Measurements from ENCODE around the gene ADAP1. TPM values are rescaled to one million over a fixed set of nuclear protein-coding genes. Genes with fewer than 3 reads are reported as not detected.
A peak's percentile ranks its signal among the peaks of the same experiment; 100 is the strongest.

ADAP1 gene
- total RNA-seq, 1 donor from 2014 or later: 0.30 TPM

DNA sequence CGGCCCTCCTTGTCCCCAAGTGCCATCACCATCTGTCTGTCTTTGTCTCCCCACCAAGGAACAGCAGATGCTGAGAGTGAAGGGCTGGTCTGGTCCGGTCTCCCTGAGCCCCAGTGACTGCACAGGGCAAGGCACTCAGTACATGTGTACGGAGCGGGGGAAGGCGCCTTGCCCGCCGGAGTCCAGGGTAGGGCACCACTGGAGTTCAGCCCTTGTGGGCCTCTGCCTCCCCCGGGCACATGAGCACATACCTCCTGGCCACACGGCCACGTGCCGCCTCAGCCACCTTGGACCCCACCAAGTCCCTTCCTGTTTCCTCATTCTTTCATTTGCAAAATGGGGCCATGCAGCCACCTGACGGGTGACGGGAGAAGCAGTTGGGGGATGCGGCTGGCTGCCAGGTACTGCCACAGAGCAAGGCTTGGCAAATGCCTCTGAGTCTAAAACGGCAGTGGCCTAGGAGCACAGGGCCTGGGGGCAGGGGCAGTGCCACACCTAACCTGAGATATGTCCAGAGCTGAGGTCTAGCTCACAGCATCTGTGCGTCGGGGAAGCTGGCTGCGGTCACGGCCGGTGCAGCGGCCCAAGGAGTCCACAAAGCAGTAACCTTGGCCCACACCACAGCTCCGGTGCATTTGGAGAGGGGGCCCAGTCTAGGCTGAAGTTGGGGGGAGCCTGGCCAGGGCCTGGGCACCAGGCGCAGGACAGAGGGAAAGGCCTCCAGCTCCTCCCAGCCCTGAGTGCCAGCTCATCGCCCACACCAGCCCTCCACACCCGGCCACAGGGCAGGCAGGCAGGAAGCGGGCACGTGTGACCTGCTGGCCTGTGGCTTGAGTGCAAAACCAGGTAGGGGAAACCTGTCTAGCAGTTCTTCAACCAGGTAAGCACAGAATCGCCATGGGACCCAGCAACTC, 5.2 kb downstream of the ADAP1 start:
- Histone ChIP-seq H3K79me2 (ENCODE audit: low read depth) (no peaks in the 10 kb centered on the region), H3F3A (ENCODE audit: low read depth) (no peaks in the 10 kb centered on the region), H3K27ac (no peak overlapping the region), H3K9me3 (ENCODE audit: low read depth) (no peaks in the 10 kb centered on the region), H2AFZ (replicated peaks) (no peak overlapping the region), H3K36me3 (no peaks in the 10 kb centered on the region), H3K4me1 (peaks cover 5% of the 10 kb centered on the region), H4K20me1 (ENCODE audit: low read depth) (peaks cover 14% of the 10 kb centered on the region), H3K4me2 (no peak overlapping the region), H3K9ac (no peak overlapping the region), H3K27me3 (peaks cover 30% of the 10 kb centered on the region), H3K4me3 (no peak overlapping the region)
- no peaks in the 10 kb centered on the region for H3K9me3 Mint-ChIP-seq
- peak overlapping the region; percentile 79 for H3K27ac Mint-ChIP-seq
- H3K4me3 Mint-ChIP-seq: no peak overlapping the region
- H3K27me3 Mint-ChIP-seq (ENCODE audit: insufficient read depth, low read depth): peaks cover 13% of the 10 kb centered on the region
- DNase-seq (ENCODE audit: low spot score): no peak
- TF ChIP-seq CTCF (IDR thresholded peaks at IDR 0.05): no peak
- no peak for TF ChIP-seq EZH2phosphoT487 (IDR thresholded peaks at IDR 0.05)
- no peak for TF ChIP-seq EZH2 (IDR thresholded peaks at IDR 0.05)
- H3K4me1 Mint-ChIP-seq: no peaks in the 10 kb centered on the region
- no peaks in the 10 kb centered on the region for H3K36me3 Mint-ChIP-seq

GRCh38 chr7:947391-948210, 6.9 kb downstream of the ADAP1 start:
- no peak overlapping the region for H3K4me3 ChIP-seq
- H3K36me3 ChIP-seq: no peaks in the 10 kb centered on the region
- H3K4me1 Mint-ChIP-seq: no peaks in the 10 kb centered on the region
- no peak overlapping the region for H2AFZ ChIP-seq (replicated peaks)
- no peak overlapping the region for H3K27ac ChIP-seq
- no peak overlapping the region for H3K27ac Mint-ChIP-seq
- H3K9me3 ChIP-seq (ENCODE audit: low read depth): no peaks in the 10 kb centered on the region
- no peaks in the 10 kb centered on the region for H3K9me3 Mint-ChIP-seq
- no peak overlapping the region for H3K9ac ChIP-seq
- H3K27me3 Mint-ChIP-seq (ENCODE audit: insufficient read depth, low read depth): peaks cover 13% of the 10 kb centered on the region
- TF ChIP-seq EZH2 (IDR thresholded peaks at IDR 0.05) (no peak), CTCF (IDR thresholded peaks at IDR 0.05) (no peak), EZH2phosphoT487 (IDR thresholded peaks at IDR 0.05) (no peak)
- H3K4me3 Mint-ChIP-seq: no peak overlapping the region
- peaks cover under 1% of the 10 kb centered on the region for H4K20me1 ChIP-seq (ENCODE audit: low read depth)
- no peak overlapping the region for H3K4me2 ChIP-seq
- H3K36me3 Mint-ChIP-seq: no peaks in the 10 kb centered on the region
- no peaks in the 10 kb centered on the region for H3F3A ChIP-seq (ENCODE audit: low read depth)
- no peaks in the 10 kb centered on the region for H3K4me1 ChIP-seq
- peaks cover 19% of the 10 kb centered on the region for H3K27me3 ChIP-seq
- no peak for DNase-seq (ENCODE audit: low spot score)
- H3K79me2 ChIP-seq (ENCODE audit: low read depth): no peaks in the 10 kb centered on the region

DNA sequence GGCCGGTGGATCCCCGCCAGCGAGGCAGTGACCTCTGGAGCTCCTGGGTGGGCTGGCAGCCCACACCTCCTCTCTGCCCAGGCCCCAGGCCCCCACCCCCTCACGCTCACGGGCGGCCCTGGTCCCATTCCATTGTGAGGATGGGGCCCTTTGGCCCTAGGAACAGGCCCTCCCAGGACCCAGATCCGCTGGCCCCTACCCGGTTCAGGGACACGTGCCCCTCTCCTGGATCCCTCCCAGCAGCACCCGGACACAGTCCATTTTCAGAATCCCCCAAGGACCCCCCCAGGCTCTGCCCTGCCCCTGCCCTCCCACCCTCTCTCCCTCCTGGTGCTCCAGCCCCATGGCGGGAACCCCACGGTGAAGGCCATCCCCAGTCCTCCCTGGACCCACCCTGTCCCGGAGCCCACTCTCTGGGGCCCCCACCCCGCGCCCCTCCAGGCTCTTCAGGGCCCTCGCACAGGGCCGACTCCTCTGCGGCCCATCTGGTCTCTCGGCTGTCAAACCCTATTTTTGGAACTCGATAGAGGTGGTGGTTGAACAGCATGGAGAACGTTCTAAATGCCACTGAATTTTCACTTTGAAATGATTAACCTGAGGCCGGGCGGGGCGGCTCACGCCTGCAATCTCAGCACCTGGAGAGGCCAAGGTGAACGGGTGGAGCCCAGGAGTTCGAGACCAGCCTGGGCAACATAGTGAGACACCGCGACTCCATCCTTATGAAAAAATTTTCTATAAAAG, 8.1 kb downstream of the ADAP1 start:
- Histone ChIP-seq H3K27ac (no peak overlapping the region), H3K36me3 (no peaks in the 10 kb centered on the region), H3F3A (ENCODE audit: low read depth) (no peaks in the 10 kb centered on the region), H3K4me2 (no peak overlapping the region), H2AFZ (replicated peaks) (no peak overlapping the region), H3K9ac (no peak overlapping the region), H3K27me3 (peaks cover 15% of the 10 kb centered on the region), H3K9me3 (ENCODE audit: low read depth) (no peaks in the 10 kb centered on the region), H3K4me3 (no peak overlapping the region), H3K4me1 (no peaks in the 10 kb centered on the region), H3K79me2 (ENCODE audit: low read depth) (no peaks in the 10 kb centered on the region), H4K20me1 (ENCODE audit: low read depth) (no peaks in the 10 kb centered on the region)
- H3K9me3 Mint-ChIP-seq: no peaks in the 10 kb centered on the region
- DNase-seq (ENCODE audit: low spot score): no peak
- no peaks in the 10 kb centered on the region for H3K4me1 Mint-ChIP-seq
- no peaks in the 10 kb centered on the region for H3K36me3 Mint-ChIP-seq
- no peak for TF ChIP-seq EZH2phosphoT487 (IDR thresholded peaks at IDR 0.05)
- TF ChIP-seq EZH2 (IDR thresholded peaks at IDR 0.05): no peak
- TF ChIP-seq CTCF (IDR thresholded peaks at IDR 0.05): no peak
- no peak overlapping the region for H3K4me3 Mint-ChIP-seq
- H3K27me3 Mint-ChIP-seq (ENCODE audit: insufficient read depth, low read depth): peaks cover 16% of the 10 kb centered on the region
- no peak overlapping the region for H3K27ac Mint-ChIP-seq
